HEK293T (cell line): ENCODE results near the gene ZNF69.
A peak's percentile ranks its signal among the peaks of the same experiment; 100 is the strongest.
"Not testable (repeated sequence)": the region's sequence is repeated elsewhere in the genome, so short reads cannot be mapped to it uniquely, and the experiment has no call there.

ENCODE experiments used
- CTCF ChIA-PET: fragments of 350-600 bp; formaldehyde crosslinking; extraction: SDS; loops from one replicate; lab custom pipeline; 2021; ENCODE audit warnings: antibody characterized with exemption, inconsistent platforms; lab: Yijun Ruan, JAX
- POLR2A ChIA-PET: fragments of 350-600 bp; formaldehyde crosslinking; extraction: SDS; loops from one replicate; lab custom pipeline; 2020; ENCODE audit warnings: antibody characterized with exemption, inconsistent platforms; lab: Yijun Ruan, JAX
- DNase-seq: peaks from one replicate; pipeline ENCODE4 v3.0.0; 2012; ENCODE audit warnings: mixed read lengths; ENCODE audit errors: extremely low spot score
- ARNT ChIP-seq: fragments of 450-650 bp; IDR thresholded peaks from 2 replicates; pipeline ENCODE4 v1.6.1; 2017; ENCODE audit warnings: mild to moderate bottlenecking
- BHLHE40 ChIP-seq: fragments of 450-650 bp; IDR thresholded peaks from 2 replicates; pipeline ENCODE4 v1.6.1; 2016; ENCODE audit warnings: mild to moderate bottlenecking, moderate library complexity, borderline replicate concordance
- CTBP1 ChIP-seq: fragments of 450-650 bp; IDR thresholded peaks from 2 replicates; pipeline ENCODE4 v1.6.1; 2016; ENCODE audit warnings: borderline replicate concordance
- ELF4 ChIP-seq: fragments of 450-650 bp; IDR thresholded peaks from 2 replicates; pipeline ENCODE4 v1.6.1; 2017; ENCODE audit warnings: antibody characterized with exemption
- FOXA1 ChIP-seq: fragments of 450-650 bp; IDR thresholded peaks from 2 replicates; pipeline ENCODE4 v1.6.1; 2016; ENCODE audit warnings: mild to moderate bottlenecking
- FOXK2 ChIP-seq: fragments of 450-650 bp; IDR thresholded peaks from 2 replicates; pipeline ENCODE4 v1.6.1; 2016; ENCODE audit warnings: mild to moderate bottlenecking
- FOXM1 ChIP-seq: fragments of 450-650 bp; IDR thresholded peaks from 2 replicates; pipeline ENCODE4 v1.6.1; 2017; ENCODE audit warnings: mild to moderate bottlenecking, borderline replicate concordance
- HDGF ChIP-seq: fragments of 450-650 bp; IDR thresholded peaks from 2 replicates; pipeline ENCODE4 v1.6.1; 2017; ENCODE audit warnings: antibody characterized with exemption, borderline replicate concordance
- L3MBTL2 ChIP-seq: fragments of 450-650 bp; conservative IDR thresholded peaks from 2 replicates; pipeline ENCODE4 v1.6.1; 2016; ENCODE audit warnings: mild to moderate bottlenecking
- LEF1 ChIP-seq: fragments of 450-650 bp; IDR thresholded peaks from 2 replicates; pipeline ENCODE4 v1.6.1; 2017; ENCODE audit warnings: mild to moderate bottlenecking, borderline replicate concordance
- NFRKB ChIP-seq: fragments of 450-650 bp; IDR thresholded peaks from 2 replicates; pipeline ENCODE4 v1.6.1; 2016; ENCODE audit warnings: mild to moderate bottlenecking, moderate library complexity
- SP1 ChIP-seq: fragments of 450-650 bp; IDR thresholded peaks from 2 replicates; pipeline ENCODE4 v1.6.1; 2017
- SUZ12 ChIP-seq: fragments of 450-650 bp; IDR thresholded peaks from 2 replicates; pipeline ENCODE4 v1.6.1; 2016; ENCODE audit warnings: mild to moderate bottlenecking
- TARDBP ChIP-seq: fragments of 450-650 bp; IDR thresholded peaks from 2 replicates; pipeline ENCODE4 v1.6.1; 2016
- ZNF384 ChIP-seq: fragments of 450-650 bp; IDR thresholded peaks from 2 replicates; pipeline ENCODE4 v1.6.1; 2016
- TF ChIP-seq, protein P1 (sequence below): fragments of 450-650 bp; IDR thresholded peaks from 2 replicates; pipeline ENCODE4 v1.6.1; 2016

ZNF69 gene

DNA sequence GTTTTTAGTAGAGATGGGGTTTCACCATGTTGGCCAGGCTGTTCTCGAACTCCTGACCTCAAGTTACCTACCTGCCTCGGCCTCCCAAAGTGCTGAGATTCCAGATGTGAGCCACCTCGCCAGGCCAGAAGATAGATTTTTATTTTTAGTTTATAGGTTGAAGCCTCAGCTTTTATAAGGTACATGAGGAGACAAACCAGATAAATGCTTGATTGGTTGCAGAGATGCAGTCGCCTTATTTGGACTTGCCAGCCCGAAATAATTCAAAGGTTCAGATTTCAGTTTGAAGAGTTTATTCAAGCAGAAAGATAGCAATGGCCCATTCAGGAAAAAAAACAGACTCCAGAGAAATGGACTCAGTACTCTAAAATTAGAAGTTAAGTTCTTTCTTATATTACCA lies 3.1 kb downstream of the ZNF69 start:
- TF ChIP-seq SP1 (no peak), ELF4 (no peak), CTBP1 (no peak), TARDBP (no peak), L3MBTL2 (no peak), BHLHE40 (no peak), ARNT (no peak), HDGF (no peak), LEF1 (no peak), ZNF384 (no peak), NFRKB (no peak), FOXK2 (no peak)
- ChIA-PET CTCF (no interaction called here), POLR2A (no interaction called here)
- DNase-seq: no peak

DNA sequence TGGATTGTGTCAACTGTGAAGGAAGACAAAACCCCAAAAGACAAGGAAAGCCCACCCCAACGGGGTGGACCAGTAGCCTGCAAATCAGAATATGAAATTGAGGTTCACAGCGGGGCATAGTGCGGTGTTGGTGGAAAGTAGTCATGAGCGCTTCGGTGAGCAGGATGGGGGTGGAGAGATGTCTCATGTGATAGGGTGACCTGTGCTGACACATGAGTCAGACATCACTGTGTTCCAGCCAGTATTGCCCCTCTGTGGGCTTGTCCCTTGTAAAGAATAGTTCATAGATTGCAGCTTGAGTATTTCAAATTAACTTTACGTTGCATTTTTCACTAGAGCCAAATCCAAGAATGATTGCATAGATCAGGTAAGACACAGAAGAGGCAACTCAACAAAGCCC lies 7.3 kb downstream of the ZNF69 start:
- no peak for TF ChIP-seq ARNT
- no peak for TF ChIP-seq BHLHE40
- TF ChIP-seq TARDBP: no peak
- no peak for TF ChIP-seq FOXA1
- TF ChIP-seq FOXM1: no peak
- no peak for TF ChIP-seq L3MBTL2
- no peak for TF ChIP-seq FOXK2
- no peak for TF ChIP-seq SUZ12
- TF ChIP-seq, protein P1, sequence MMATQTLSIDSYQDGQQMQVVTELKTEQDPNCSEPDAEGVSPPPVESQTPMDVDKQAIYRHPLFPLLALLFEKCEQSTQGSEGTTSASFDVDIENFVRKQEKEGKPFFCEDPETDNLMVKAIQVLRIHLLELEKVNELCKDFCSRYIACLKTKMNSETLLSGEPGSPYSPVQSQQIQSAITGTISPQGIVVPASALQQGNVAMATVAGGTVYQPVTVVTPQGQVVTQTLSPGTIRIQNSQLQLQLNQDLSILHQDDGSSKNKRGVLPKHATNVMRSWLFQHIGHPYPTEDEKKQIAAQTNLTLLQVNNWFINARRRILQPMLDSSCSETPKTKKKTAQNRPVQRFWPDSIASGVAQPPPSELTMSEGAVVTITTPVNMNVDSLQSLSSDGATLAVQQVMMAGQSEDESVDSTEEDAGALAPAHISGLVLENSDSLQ: no peak
- POLR2A ChIA-PET: no interaction called here
- CTCF ChIA-PET: no interaction called here
- no peak for DNase-seq

DNA sequence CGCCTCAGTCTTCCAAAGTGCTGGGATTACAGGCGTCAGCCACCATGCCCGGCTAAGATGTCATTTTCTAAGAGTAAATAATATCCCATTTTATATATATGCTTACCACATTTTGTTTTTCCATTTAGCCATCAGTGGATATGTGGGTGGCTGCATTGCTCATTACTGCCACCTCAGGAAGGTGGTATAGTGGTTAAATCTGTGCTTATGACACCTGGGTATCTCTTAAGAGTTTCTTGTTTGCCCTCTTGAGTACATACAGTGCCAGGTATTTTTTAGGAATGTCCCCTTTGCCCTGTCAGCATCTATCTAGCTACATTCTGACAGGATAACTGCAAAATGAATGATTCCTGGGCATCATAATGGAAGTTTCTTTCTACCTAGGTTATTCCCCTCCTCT lies 14.6 kb downstream of the ZNF69 start:
- ChIA-PET POLR2A (no interaction called here), CTCF (no interaction called here)
- no peak for TF ChIP-seq SUZ12
- no peak for TF ChIP-seq ARNT
- no peak for TF ChIP-seq L3MBTL2
- TF ChIP-seq NFRKB: no peak
- TF ChIP-seq FOXK2: no peak
- TF ChIP-seq, protein P1: no peak
- no peak for TF ChIP-seq FOXM1
- no peak for TF ChIP-seq ELF4
- DNase-seq: no peak

DNA sequence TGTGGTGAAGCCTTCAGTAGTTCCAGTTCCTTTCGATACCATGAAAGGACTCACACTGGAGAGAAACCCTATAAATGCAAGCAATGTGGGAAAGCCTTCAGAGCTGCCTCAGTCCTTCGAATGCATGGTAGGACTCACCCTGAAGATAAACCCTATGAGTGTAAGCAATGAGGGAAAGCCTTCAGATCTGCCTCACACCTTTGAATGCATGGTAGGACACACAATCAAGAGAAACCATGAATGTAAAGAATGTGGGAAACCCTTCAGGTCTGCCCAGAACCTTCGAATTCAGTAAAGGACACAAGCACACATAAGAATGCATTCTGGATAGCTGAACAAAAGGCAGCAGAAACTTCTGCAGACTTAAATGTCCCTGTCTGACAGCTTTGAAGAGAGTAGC lies 18.3 kb downstream of the ZNF69 start:
- no peak for TF ChIP-seq FOXM1
- TF ChIP-seq, protein P1: no peak
- TF ChIP-seq ZNF384: no peak
- TF ChIP-seq HDGF: no peak
- no peak for TF ChIP-seq ARNT
- no peak for TF ChIP-seq ELF4
- no peak for TF ChIP-seq NFRKB
- no peak for DNase-seq
- ChIA-PET POLR2A (no interaction called here), CTCF (no interaction called here)

DNA sequence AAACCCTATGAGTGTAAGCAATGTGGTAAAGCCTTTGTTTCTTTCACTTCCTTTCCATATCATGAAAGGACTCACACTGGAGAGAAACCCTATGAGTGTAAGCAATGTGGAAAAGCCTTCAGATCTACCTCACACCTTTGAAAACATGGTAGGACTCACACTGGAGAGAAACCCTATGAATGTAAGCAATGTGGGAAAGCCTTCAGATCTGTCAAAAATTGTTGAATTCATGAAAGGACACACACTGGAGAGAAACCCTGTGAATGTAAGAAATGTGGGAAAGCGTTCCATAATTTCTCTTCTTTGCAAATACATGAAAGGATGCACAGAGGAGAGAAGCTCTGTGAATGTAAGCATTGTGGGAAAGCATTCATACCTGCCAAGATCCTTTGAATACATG lies 24.4 kb downstream of the ZNF69 start:
- DNase-seq, POLR2A ChIA-PET, CTCF ChIA-PET: not testable (repeated sequence)

DNA sequence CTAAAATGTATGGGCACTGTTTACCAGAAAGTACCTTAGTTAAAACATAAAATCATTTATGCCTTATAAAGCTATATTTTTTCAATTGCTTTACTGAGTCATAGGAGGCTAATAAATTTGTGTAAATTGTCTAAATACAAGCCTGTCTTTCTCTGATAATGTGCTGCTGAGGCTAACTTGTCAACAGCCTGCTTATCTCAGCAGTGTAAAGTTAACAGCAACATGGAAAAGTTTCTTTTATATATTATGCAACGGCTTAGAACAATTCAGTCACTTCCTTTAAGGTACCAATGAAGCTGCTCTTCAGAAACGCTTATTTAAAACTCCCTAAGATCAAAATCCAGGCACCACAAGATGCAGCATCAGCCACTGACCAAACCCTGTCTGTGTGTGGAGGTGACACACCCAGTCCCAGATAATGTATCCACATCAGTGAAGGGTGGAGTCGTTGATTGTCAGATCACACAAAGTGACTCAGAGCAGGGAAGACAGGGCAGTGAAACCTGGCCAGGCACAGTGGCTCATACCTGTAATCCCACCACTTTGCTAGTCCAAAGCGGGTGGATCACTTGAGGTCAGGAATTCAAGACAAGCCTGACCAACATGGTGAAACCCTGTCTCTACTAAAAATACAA lies 27.0 kb downstream of the ZNF69 start:
- CTCF ChIA-PET, POLR2A ChIA-PET: not testable (repeated sequence)

DNA sequence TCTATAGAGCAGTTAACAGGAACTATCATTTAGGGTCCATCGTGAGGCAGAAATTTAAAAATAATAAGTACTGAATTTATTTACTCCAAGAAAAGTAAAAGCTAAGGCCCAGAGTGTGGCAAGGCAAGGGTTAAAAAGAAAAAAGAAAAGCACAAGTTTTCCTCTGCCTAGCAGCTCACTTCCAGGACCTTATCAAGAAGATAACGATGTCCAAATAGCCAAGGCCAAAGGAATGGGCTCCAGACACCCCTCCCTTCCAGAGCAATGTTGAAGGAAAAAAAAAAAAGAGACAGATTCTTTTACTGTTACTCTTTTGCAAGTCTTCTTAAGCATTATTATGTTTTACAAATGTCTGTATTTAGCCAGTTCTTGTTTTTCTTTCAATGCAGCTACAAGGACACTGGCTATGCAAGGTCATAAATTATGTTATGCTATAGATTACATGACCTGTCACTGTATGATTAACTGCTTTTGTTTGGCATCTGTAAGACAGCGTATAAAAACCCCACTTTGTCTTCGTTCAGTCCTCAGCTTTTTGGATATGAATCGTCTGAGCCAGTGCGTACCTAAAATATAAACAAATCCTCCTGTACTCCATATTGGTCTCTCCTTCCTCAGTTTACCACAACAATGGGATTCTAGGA lies 34.4 kb downstream of the ZNF69 start:
- POLR2A ChIA-PET: no interaction called here
- CTCF ChIA-PET: no interaction called here
- no peak for TF ChIP-seq LEF1
- TF ChIP-seq, protein P1: peak; percentile 55; the same call in 1 of the 2 replicates
- no peak for TF ChIP-seq NFRKB
- DNase-seq: no peak

More for the DNA sequence above, 27.0 kb downstream of the ZNF69 start:
- DNase-seq: not testable (repeated sequence)
